Osteocyte (in vitro differentiated cells): Measurements from ENCODE around the gene ZBP1. TPM values are rescaled to one million over a fixed set of nuclear protein-coding genes. Genes with fewer than 3 reads are reported as not detected.

Source experiments
- DNase-seq: peaks from one replicate; pipeline ENCODE4 v3.0.0; 2021; ENCODE audit warnings: mixed read lengths; ENCODE audit not compliant: unreplicated experiment; ENCODE audit errors: extremely low spot score
- H3K27ac Mint-ChIP-seq: one replicate; pipeline ENCODE4 v1.8.0; 2021; ENCODE audit warnings: mild to moderate bottlenecking, mixed read lengths; ENCODE audit not compliant: unreplicated experiment
- H3K27me3 Mint-ChIP-seq: one replicate; pipeline ENCODE4 v1.8.0; 2021; ENCODE audit warnings: mixed read lengths; ENCODE audit not compliant: unreplicated experiment
- H3K36me3 Mint-ChIP-seq: one replicate; pipeline ENCODE4 v1.8.0; 2021; ENCODE audit warnings: mixed read lengths; ENCODE audit not compliant: unreplicated experiment
- H3K4me1 Mint-ChIP-seq: one replicate; pipeline ENCODE4 v1.8.0; 2021; ENCODE audit warnings: mixed read lengths; ENCODE audit not compliant: unreplicated experiment
- H3K4me3 Mint-ChIP-seq: one replicate; pipeline ENCODE4 v1.8.0; 2021; ENCODE audit warnings: mild to moderate bottlenecking, moderate library complexity, mixed read lengths; ENCODE audit not compliant: unreplicated experiment
- H3K9me3 Mint-ChIP-seq: one replicate; pipeline ENCODE4 v1.8.0; 2021; ENCODE audit warnings: mixed read lengths; ENCODE audit not compliant: unreplicated experiment
- total RNA-seq: library from RNA; stranded (reverse); gene quantifications from 2 replicates; pipeline ENCODE4 v1.2.1, GENCODE V29; 2021
- TF ChIP-seq, protein P1 (sequence below): fragments of 200-600 bp; sonication (generic); IDR thresholded peaks from 2 replicates; pipeline ENCODE4 v1.5.0; 2021; ENCODE audit warnings: antibody characterized with exemption, mild to moderate bottlenecking, moderate library complexity

Gene ZBP1
- total RNA-seq, 1 donor from 2014 or later = not detected

DNA sequence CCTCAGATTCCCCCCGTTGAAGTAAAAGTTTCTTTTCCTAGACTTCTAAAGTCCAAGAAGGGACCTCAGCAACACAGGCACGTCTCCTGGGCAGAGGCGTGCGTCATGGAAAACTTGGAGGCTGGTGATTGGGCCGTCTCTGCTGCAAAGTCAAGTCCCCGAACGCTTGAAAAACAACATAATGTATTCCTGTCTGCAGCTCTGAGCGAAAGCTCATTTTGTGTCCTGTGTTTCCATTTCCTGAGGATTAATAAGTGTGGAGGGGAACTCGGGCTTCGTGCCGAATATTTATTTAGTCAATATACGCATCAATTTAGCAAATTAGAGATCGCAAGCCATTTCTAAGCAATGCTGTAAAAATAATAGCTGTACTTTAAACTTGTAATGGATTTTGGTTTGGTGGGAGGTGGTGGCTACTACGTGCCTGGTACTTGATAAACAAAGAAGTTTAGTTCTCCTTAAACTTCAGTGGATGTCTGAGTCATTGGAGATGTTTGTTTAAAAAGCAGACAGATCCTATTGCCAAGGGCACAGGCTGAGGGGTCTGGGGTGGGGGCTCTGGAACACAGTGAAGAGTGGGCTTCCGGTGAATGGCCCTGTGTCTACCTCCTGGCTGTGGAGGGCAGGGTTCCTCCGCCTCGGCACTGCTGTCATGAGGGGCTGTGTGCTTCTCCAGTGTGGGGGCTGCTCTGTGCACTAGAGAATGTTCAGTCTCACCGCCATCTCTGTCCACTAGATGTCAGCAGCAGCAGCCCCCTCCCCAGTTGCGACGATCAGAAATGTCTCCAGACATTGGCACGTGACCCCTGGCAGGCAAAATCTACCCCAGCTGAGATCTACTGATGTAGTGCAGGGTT is 37.6 kb downstream of the ZBP1 start:
- peaks cover 6% of the 10 kb centered on the region for H3K27me3 Mint-ChIP-seq

GRCh38 chr20:57582029-57582378 is 38.2 kb downstream of the ZBP1 start:
- Mint-ChIP-seq H3K27ac (peak overlapping the region; percentile 90), H3K4me1 (peaks cover 22% of the 10 kb centered on the region)

More for the DNA sequence above, 37.6 kb downstream of the ZBP1 start:
- TF ChIP-seq, protein P1, sequence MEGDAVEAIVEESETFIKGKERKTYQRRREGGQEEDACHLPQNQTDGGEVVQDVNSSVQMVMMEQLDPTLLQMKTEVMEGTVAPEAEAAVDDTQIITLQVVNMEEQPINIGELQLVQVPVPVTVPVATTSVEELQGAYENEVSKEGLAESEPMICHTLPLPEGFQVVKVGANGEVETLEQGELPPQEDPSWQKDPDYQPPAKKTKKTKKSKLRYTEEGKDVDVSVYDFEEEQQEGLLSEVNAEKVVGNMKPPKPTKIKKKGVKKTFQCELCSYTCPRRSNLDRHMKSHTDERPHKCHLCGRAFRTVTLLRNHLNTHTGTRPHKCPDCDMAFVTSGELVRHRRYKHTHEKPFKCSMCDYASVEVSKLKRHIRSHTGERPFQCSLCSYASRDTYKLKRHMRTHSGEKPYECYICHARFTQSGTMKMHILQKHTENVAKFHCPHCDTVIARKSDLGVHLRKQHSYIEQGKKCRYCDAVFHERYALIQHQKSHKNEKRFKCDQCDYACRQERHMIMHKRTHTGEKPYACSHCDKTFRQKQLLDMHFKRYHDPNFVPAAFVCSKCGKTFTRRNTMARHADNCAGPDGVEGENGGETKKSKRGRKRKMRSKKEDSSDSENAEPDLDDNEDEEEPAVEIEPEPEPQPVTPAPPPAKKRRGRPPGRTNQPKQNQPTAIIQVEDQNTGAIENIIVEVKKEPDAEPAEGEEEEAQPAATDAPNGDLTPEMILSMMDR = peak; percentile 72
- peak overlapping the region; percentile 90 for H3K27ac Mint-ChIP-seq
- DNase-seq = no peak
- H3K4me1 Mint-ChIP-seq = peaks cover 22% of the 10 kb centered on the region
- no peaks in the 10 kb centered on the region for H3K9me3 Mint-ChIP-seq
- H3K36me3 Mint-ChIP-seq = no peaks in the 10 kb centered on the region
- peak overlapping the region; percentile 31 for H3K4me3 Mint-ChIP-seq

DNA sequence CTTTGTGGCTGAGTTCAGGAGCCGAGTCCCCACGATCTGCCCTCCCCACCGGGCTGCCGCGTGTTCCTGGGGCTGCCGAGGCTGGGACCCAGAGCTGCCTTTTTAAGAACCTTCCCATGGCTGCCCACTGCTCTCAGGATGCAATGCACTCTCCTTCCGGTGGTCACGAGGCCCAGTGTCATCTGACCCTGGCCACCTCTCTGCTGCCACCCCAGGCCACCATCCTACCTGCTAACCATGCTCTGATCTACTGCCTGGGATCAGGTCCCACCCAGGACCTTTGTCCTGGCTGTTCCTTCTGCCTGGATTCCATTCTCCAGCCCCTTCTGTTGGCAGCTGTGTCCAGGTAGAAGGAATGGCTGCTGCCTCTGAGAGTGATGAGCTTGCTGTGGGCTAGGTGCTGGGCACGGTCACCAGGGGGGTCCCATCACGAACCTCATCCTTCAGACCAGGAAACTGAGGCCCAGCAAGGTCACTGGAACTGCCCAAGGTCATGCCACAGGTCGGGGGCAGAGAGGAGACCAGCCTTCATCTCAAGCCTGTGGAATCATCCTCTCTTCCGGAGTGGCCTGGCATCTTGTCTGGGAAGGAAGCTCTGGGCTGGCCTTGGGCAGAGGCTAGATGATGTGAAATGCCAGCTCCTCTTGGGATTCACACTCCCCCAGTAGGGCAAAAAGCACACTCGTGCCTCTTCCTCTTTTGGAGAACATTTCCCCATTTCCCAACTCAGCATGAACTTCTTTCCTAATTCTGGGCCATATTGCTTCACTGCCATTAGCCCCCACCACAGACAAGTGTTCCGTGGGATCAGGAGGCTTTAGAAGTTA is 38.8 kb downstream of the ZBP1 start:
- DNase-seq = no peak
- Mint-ChIP-seq H3K4me3 (no peak overlapping the region), H3K27me3 (peaks cover 4% of the 10 kb centered on the region), H3K9me3 (no peaks in the 10 kb centered on the region), H3K4me1 (peaks cover 22% of the 10 kb centered on the region), H3K36me3 (no peaks in the 10 kb centered on the region), H3K27ac (peak overlapping the region; percentile 90)
- TF ChIP-seq, protein P1 = no peak

More at GRCh38 chr20:57582029-57582378, 38.2 kb downstream of the ZBP1 start:
- peaks cover 5% of the 10 kb centered on the region for H3K27me3 Mint-ChIP-seq
- no peaks in the 10 kb centered on the region for H3K36me3 Mint-ChIP-seq
- DNase-seq = no peak
- TF ChIP-seq, protein P1 = no peak
- peak overlapping the region; percentile 5 for H3K4me3 Mint-ChIP-seq
- no peaks in the 10 kb centered on the region for H3K9me3 Mint-ChIP-seq

DNA sequence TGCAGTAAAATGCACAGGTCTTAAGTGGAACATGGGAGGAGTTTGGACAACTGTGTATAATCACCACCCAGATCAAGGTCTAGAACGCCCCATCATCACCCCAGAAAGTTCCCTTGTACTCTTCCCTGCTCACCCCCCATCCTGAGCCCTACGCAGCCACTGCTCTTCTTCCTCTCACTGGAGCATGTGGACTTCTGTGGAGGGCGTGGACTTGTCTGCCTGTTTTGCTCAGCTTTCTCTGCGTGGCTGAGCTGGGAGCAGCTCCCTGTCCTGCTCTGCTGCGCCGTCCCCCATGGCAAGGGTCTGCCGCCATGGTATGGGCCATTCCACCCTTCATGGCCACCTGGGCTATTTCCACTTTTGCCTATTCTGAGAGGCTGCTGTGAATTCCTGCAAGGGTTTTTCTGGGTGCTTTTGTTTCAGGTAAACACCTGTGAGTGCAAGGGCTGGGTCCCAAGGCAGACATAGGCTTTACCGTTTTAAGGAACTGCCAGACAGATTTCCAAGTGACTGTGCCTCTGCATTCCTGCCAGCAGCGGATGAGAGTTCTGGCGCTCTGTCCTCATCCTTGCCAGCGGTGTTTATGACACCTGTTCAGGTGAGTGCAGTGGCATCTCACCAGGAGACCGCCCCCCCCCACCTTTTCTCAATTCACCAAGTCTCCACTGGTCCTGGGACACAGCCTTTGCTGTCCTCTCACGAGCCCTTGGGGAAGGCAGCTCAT is 39.6 kb downstream of the ZBP1 start:
- Mint-ChIP-seq H3K4me1 (peaks cover 22% of the 10 kb centered on the region), H3K36me3 (no peaks in the 10 kb centered on the region), H3K27ac (no peak overlapping the region), H3K9me3 (no peaks in the 10 kb centered on the region), H3K27me3 (peaks cover 4% of the 10 kb centered on the region), H3K4me3 (no peak overlapping the region)
- TF ChIP-seq, protein P1 = no peak
- DNase-seq = no peak
